ENCODE measurements around the gene LGALS3.

LGALS3 gene

GRCh38 chr14:55099756-55100155, 29.3 kb upstream of the LGALS3 start:
- WGBS, 2 experiments (ENCODE audit: insufficient coverage in 2 of 2) = no CpG with 5 or more reads among the region's 2 CpGs
- Histone ChIP-seq H3K36me3 (ENCODE audit: control insufficient read depth, insufficient read depth, low read length) (no peaks in the 10 kb centered on the region), H3K27ac (ENCODE audit: low read depth, low read length, severe bottlenecking) (no peak overlapping the region), H3K4me1 (ENCODE audit: control insufficient read depth, insufficient read depth, low read length, poor library complexity, severe bottlenecking) (peaks cover 22% of the 10 kb centered on the region), H3K9me3 (ENCODE audit: control insufficient read depth, low read length) (peaks cover 11% of the 10 kb centered on the region), H3K4me3 (ENCODE audit: extremely low read depth, insufficient read depth, low read length, poor library complexity, severe bottlenecking) (no peak overlapping the region)

GRCh38 chr14:55101698-55102097, 27.4 kb upstream of the LGALS3 start:
- peaks cover 12% of the 10 kb centered on the region for H3K9me3 ChIP-seq (ENCODE audit: control insufficient read depth, low read length)
- 85 to 91% methylated on average over 2 to 3 of the region's 5 CpGs for WGBS, 2 experiments (ENCODE audit: insufficient coverage in 2 of 2)

GRCh38 chr14:55102141-55102621, 26.9 kb upstream of the LGALS3 start:
- 0 to 10% methylated on average over 2 of the region's 7 CpGs for WGBS, 2 experiments (ENCODE audit: insufficient coverage in 2 of 2)
- Histone ChIP-seq H3K9me3 (ENCODE audit: control insufficient read depth, low read length) (peaks cover 12% of the 10 kb centered on the region), H3K36me3 (ENCODE audit: control insufficient read depth, insufficient read depth, low read length) (no peaks in the 10 kb centered on the region), H3K27ac (ENCODE audit: low read depth, low read length, severe bottlenecking) (peak overlapping the region; percentile 89), H3K4me1 (ENCODE audit: control insufficient read depth, insufficient read depth, low read length, poor library complexity, severe bottlenecking) (peaks cover 22% of the 10 kb centered on the region), H3K4me3 (ENCODE audit: extremely low read depth, insufficient read depth, low read length, poor library complexity, severe bottlenecking) (no peak overlapping the region)

More at GRCh38 chr14:55101698-55102097, 27.4 kb upstream of the LGALS3 start:
- Histone ChIP-seq H3K4me3 (ENCODE audit: extremely low read depth, insufficient read depth, low read length, poor library complexity, severe bottlenecking) (no peak overlapping the region), H3K4me1 (ENCODE audit: control insufficient read depth, insufficient read depth, low read length, poor library complexity, severe bottlenecking) (peaks cover 22% of the 10 kb centered on the region), H3K27ac (ENCODE audit: low read depth, low read length, severe bottlenecking) (no peak overlapping the region), H3K36me3 (ENCODE audit: control insufficient read depth, insufficient read depth, low read length) (no peaks in the 10 kb centered on the region)

GRCh38 chr14:55103005-55103640, 25.9 kb upstream of the LGALS3 start:
- H3K4me3 ChIP-seq (ENCODE audit: extremely low read depth, insufficient read depth, low read length, poor library complexity, severe bottlenecking) = no peak overlapping the region
- no peaks in the 10 kb centered on the region for H3K36me3 ChIP-seq (ENCODE audit: control insufficient read depth, insufficient read depth, low read length)
- peak overlapping the region; percentile 89 for H3K27ac ChIP-seq (ENCODE audit: low read depth, low read length, severe bottlenecking)
- H3K4me1 ChIP-seq (ENCODE audit: control insufficient read depth, insufficient read depth, low read length, poor library complexity, severe bottlenecking) = peaks cover 30% of the 10 kb centered on the region
- 18 to 19% methylated on average over 12 to 13 of the region's 13 CpGs for WGBS, 2 experiments (ENCODE audit: insufficient coverage in 2 of 2)
- peaks cover 12% of the 10 kb centered on the region for H3K9me3 ChIP-seq (ENCODE audit: control insufficient read depth, low read length)

GRCh38 chr14:55103971-55104954, 24.8 kb upstream of the LGALS3 start:
- Histone ChIP-seq H3K27ac (ENCODE audit: low read depth, low read length, severe bottlenecking) (peak overlapping the region; percentile 89), H3K9me3 (ENCODE audit: control insufficient read depth, low read length) (peaks cover 12% of the 10 kb centered on the region), H3K4me1 (ENCODE audit: control insufficient read depth, insufficient read depth, low read length, poor library complexity, severe bottlenecking) (peaks cover 34% of the 10 kb centered on the region), H3K4me3 (ENCODE audit: extremely low read depth, insufficient read depth, low read length, poor library complexity, severe bottlenecking) (no peak overlapping the region), H3K36me3 (ENCODE audit: control insufficient read depth, insufficient read depth, low read length) (no peaks in the 10 kb centered on the region)
- 93 to 95% methylated on average over 2 to 4 of the region's 6 CpGs for WGBS, 2 experiments (ENCODE audit: insufficient coverage in 2 of 2)

- H3K27ac ChIP-seq (ENCODE audit: low read depth, low read length, severe bottlenecking) = no peak overlapping the region
- H3K36me3 ChIP-seq (ENCODE audit: control insufficient read depth, insufficient read depth, low read length) = no peaks in the 10 kb centered on the region
- WGBS, 2 experiments (ENCODE audit: insufficient coverage in 2 of 2) = 95 to 97% methylated on average over 4 to 7 of the region's 7 CpGs
- H3K4me3 ChIP-seq (ENCODE audit: extremely low read depth, insufficient read depth, low read length, poor library complexity, severe bottlenecking) = no peak overlapping the region
- H3K9me3 ChIP-seq (ENCODE audit: control insufficient read depth, low read length) = peaks cover 12% of the 10 kb centered on the region
- peaks cover 34% of the 10 kb centered on the region for H3K4me1 ChIP-seq (ENCODE audit: control insufficient read depth, insufficient read depth, low read length, poor library complexity, severe bottlenecking)
Observed at GRCh38 chr14:55105991-55106390, 23.1 kb upstream of the LGALS3 start.

GRCh38 chr14:55107766-55108554, 21.1 kb upstream of the LGALS3 start:
- no peak overlapping the region for H3K4me3 ChIP-seq (ENCODE audit: extremely low read depth, insufficient read depth, low read length, poor library complexity, severe bottlenecking)
- peak overlapping the region; percentile 94 for H3K27ac ChIP-seq (ENCODE audit: low read depth, low read length, severe bottlenecking)
- 48 to 50% methylated on average over 14 to 16 of the region's 19 CpGs for WGBS, 2 experiments (ENCODE audit: insufficient coverage in 2 of 2)

GRCh38 chr14:55109836-55110235, 19.2 kb upstream of the LGALS3 start:
- no peak overlapping the region for H3K27ac ChIP-seq (ENCODE audit: low read depth, low read length, severe bottlenecking)
- H3K4me1 ChIP-seq (ENCODE audit: control insufficient read depth, insufficient read depth, low read length, poor library complexity, severe bottlenecking) = peaks cover 12% of the 10 kb centered on the region
- no peaks in the 10 kb centered on the region for H3K36me3 ChIP-seq (ENCODE audit: control insufficient read depth, insufficient read depth, low read length)
- 100% methylated on average over 1 of the region's 1 CpG; no CpG with 5 or more reads in 1 of the 2 experiments for WGBS, 2 experiments (ENCODE audit: insufficient coverage in 2 of 2)
- H3K4me3 ChIP-seq (ENCODE audit: extremely low read depth, insufficient read depth, low read length, poor library complexity, severe bottlenecking) = no peak overlapping the region
- H3K9me3 ChIP-seq (ENCODE audit: control insufficient read depth, low read length) = no peaks in the 10 kb centered on the region

More at GRCh38 chr14:55107766-55108554, 21.1 kb upstream of the LGALS3 start:
- Histone ChIP-seq H3K9me3 (ENCODE audit: control insufficient read depth, low read length) (peaks cover 12% of the 10 kb centered on the region), H3K4me1 (ENCODE audit: control insufficient read depth, insufficient read depth, low read length, poor library complexity, severe bottlenecking) (peaks cover 23% of the 10 kb centered on the region), H3K36me3 (ENCODE audit: control insufficient read depth, insufficient read depth, low read length) (no peaks in the 10 kb centered on the region)

- no peak overlapping the region for H3K27ac ChIP-seq (ENCODE audit: low read depth, low read length, severe bottlenecking)
- no peaks in the 10 kb centered on the region for H3K36me3 ChIP-seq (ENCODE audit: control insufficient read depth, insufficient read depth, low read length)
- 92 to 98% methylated on average over 8 to 9 of the region's 10 CpGs for WGBS, 2 experiments (ENCODE audit: insufficient coverage in 2 of 2)
- no peaks in the 10 kb centered on the region for H3K9me3 ChIP-seq (ENCODE audit: control insufficient read depth, low read length)
- H3K4me1 ChIP-seq (ENCODE audit: control insufficient read depth, insufficient read depth, low read length, poor library complexity, severe bottlenecking) = peaks cover 12% of the 10 kb centered on the region
- H3K4me3 ChIP-seq (ENCODE audit: extremely low read depth, insufficient read depth, low read length, poor library complexity, severe bottlenecking) = no peak overlapping the region
Observed at GRCh38 chr14:55111122-55111708, 17.8 kb upstream of the LGALS3 start.

- Histone ChIP-seq H3K27ac (ENCODE audit: low read depth, low read length, severe bottlenecking) (no peak overlapping the region), H3K36me3 (ENCODE audit: control insufficient read depth, insufficient read depth, low read length) (no peaks in the 10 kb centered on the region), H3K4me1 (ENCODE audit: control insufficient read depth, insufficient read depth, low read length, poor library complexity, severe bottlenecking) (peaks cover 8% of the 10 kb centered on the region), H3K4me3 (ENCODE audit: extremely low read depth, insufficient read depth, low read length, poor library complexity, severe bottlenecking) (no peak overlapping the region), H3K9me3 (ENCODE audit: control insufficient read depth, low read length) (no peaks in the 10 kb centered on the region)
- WGBS, 2 experiments (ENCODE audit: insufficient coverage in 2 of 2) = 95 to 100% methylated on average over 1 to 2 of the region's 2 CpGs
Observed at GRCh38 chr14:55114720-55115119, 14.3 kb upstream of the LGALS3 start.
